ENCODE results near the gene SRPX. TPM values are rescaled to one million over a fixed set of nuclear protein-coding genes. Genes with fewer than 3 reads are reported as not detected.

The SRPX gene
- total RNA-seq, 4 donors from 2014 or later, result 64.0 to 165 (median 135) TPM

DNA sequence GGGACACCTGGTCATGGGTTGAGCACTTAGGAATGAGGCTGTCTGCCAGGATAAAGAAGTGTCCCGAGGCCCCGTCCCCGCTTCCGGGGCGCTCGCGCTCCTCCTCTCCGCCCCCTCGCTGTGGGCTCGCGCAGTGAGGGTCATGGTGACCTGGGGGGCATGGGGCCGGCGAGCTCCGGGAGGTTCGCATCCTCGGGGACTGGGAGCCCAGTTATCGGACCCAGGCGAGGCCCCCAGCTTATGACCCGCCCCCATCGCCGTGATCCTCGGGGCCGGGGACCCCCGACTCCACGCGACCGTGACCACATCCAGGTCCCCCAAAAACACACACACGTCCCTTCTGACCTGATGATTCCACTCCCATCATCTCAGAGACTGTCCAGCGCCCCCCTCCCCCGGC lies 35.3 kb upstream of the SRPX start:
- no peak for DNase-seq (ENCODE audit: low spot score in 2 of 2)
- Histone ChIP-seq H3K27me3 (no peaks in the 10 kb centered on the region), H3K36me3 (no peaks in the 10 kb centered on the region), H3K4me1 (no peaks in the 10 kb centered on the region), H3K27ac (no peak overlapping the region), H3K9me3 (no peaks in the 10 kb centered on the region), H3K4me3 (no peak overlapping the region)
- TF ChIP-seq, protein P1, sequence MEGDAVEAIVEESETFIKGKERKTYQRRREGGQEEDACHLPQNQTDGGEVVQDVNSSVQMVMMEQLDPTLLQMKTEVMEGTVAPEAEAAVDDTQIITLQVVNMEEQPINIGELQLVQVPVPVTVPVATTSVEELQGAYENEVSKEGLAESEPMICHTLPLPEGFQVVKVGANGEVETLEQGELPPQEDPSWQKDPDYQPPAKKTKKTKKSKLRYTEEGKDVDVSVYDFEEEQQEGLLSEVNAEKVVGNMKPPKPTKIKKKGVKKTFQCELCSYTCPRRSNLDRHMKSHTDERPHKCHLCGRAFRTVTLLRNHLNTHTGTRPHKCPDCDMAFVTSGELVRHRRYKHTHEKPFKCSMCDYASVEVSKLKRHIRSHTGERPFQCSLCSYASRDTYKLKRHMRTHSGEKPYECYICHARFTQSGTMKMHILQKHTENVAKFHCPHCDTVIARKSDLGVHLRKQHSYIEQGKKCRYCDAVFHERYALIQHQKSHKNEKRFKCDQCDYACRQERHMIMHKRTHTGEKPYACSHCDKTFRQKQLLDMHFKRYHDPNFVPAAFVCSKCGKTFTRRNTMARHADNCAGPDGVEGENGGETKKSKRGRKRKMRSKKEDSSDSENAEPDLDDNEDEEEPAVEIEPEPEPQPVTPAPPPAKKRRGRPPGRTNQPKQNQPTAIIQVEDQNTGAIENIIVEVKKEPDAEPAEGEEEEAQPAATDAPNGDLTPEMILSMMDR (IDR thresholded peaks at IDR 0.05), result no peak
- TF ChIP-seq POLR2A (IDR thresholded peaks at IDR 0.05) (no peak), EP300 (IDR thresholded peaks at IDR 0.05) (no peak)
- WGBS, 2 donors, result 88 to 90% methylated on average over 3 to 30 of the region's 30 CpGs

DNA sequence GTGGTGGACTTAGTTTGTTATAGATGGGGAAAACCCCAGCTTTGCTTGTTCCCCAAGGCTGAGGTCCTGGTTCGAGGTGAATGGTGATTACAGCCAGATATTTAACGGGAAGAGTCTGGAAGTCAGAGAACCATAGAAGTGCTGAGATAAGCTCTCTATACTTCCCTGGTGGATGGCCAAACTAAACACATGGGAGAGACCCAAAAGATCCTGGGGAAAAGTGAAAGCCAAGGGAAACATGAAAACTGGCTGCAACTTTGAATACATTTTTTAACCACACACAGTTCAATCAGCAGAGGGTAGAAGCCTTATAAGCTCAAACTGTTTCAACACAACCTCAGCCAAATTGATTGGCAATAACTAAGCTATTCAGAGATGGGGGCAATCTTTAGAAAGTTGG lies 29.3 kb upstream of the SRPX start:
- DNase-seq (ENCODE audit: low spot score in 2 of 2), result no peak
- TF ChIP-seq POLR2A (IDR thresholded peaks at IDR 0.05) (no peak), EP300 (IDR thresholded peaks at IDR 0.05) (no peak)
- TF ChIP-seq, protein P1 (IDR thresholded peaks at IDR 0.05), result no peak
- H3K4me1 ChIP-seq, result no peaks in the 10 kb centered on the region
- H3K4me3 ChIP-seq, result no peak overlapping the region
- H3K36me3 ChIP-seq, result no peaks in the 10 kb centered on the region
- H3K27ac ChIP-seq, result no peak overlapping the region
- peaks cover 0 to 3% of the 10 kb centered on the region in 2 donors for H3K27me3 ChIP-seq
- H3K9me3 ChIP-seq, result no peaks in the 10 kb centered on the region
- 38 to 75% methylated on average over 2 of the region's 2 CpGs for WGBS, 2 donors

DNA sequence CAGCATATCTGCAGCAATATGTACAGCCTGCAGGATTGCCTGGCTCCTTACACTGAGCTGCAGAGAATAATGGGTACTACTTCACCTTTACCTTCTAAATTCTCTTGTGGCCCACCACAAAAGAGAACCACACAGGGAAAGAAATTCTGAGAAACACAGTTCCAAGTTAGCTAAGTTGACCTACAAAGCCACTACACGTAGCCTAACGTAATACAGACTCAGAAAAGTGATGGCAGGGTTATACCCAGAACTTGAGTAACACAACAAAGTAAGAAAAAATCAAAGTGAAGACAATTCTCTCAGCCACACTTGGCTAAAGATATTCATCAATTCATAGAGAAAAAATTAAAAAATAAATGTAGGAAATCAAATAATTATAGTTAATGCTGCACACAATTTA lies 26.4 kb upstream of the SRPX start:
- WGBS, 2 donors, result 81 to 97% methylated on average over 2 of the region's 2 CpGs
- Histone ChIP-seq H3K4me3 (no peak overlapping the region), H3K27me3 (peaks cover 0 to 3% of the 10 kb centered on the region in 2 donors), H3K9me3 (no peaks in the 10 kb centered on the region), H3K27ac (no peak overlapping the region), H3K4me1 (no peaks in the 10 kb centered on the region), H3K36me3 (no peaks in the 10 kb centered on the region)
- TF ChIP-seq POLR2A (IDR thresholded peaks at IDR 0.05) (no peak), EP300 (IDR thresholded peaks at IDR 0.05) (no peak)
- TF ChIP-seq, protein P1 (IDR thresholded peaks at IDR 0.05), result no peak
- DNase-seq (ENCODE audit: low spot score in 2 of 2), result no peak

DNA sequence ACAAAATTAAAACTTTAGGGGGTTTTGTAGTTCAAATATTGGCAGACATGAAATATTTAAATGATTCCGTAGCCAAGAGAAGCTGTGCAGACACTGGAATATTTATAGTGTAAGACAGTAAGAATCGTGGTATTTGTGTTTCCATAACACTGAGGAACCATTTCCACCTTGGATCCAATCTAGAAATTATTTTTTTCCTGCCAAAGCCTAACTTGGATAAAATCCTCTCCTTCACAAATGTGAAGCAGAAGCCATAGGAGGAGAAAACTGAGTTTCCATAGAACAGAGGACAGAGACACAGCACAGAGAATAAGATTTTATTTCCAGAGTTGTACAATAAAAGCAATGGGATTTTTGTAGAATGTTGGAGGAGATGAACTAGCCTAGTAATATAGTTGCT lies 19.9 kb upstream of the SRPX start:
- TF ChIP-seq EP300 (IDR thresholded peaks at IDR 0.05), result no peak
- TF ChIP-seq POLR2A (IDR thresholded peaks at IDR 0.05), result no peak
- TF ChIP-seq, protein P1 (IDR thresholded peaks at IDR 0.05), result no peak
- Histone ChIP-seq H3K4me3 (no peak overlapping the region), H3K27ac (no peak overlapping the region), H3K4me1 (no peaks in the 10 kb centered on the region), H3K9me3 (no peaks in the 10 kb centered on the region), H3K27me3 (no peaks in the 10 kb centered on the region), H3K36me3 (no peaks in the 10 kb centered on the region)
- DNase-seq (ENCODE audit: low spot score in 2 of 2), result no peak
- WGBS, 2 donors, result 63 to 68% methylated on average over 2 of the region's 2 CpGs

DNA sequence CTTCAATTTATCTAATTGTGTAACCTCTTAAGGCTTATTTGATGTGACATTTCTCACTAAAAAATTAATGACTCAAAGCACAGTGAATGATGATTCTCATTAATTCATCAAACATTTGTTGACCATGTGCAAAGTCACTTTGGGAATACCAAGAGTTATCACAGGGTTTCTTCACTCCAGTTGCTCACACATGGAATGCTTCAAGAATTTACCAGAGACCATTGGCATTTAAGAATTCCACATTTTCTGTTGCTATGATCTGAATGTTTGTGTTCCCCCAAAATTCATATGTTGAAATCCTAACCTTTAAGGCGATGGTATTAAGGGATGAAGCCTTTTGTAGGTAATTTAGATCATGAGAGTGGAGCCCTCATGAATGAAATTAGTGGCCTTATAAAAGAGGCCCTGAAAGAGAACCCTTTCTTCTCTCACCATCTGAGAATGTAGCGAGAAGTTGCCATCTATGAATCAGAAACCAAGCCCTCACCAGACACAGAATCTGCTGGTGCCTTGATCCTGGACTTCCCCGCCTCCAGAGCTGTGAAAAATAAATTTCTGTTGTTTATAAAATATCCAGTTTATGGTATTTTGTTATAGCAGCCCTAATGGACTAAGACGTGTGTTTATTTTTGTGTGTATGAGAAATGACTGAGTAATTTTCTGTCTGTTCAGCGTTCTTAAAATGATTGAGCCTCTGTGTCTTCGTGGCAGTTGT lies 16.4 kb upstream of the SRPX start:
- H3K36me3 ChIP-seq, result no peaks in the 10 kb centered on the region
- H3K27ac ChIP-seq, result no peak overlapping the region
- no peak overlapping the region for H3K4me3 ChIP-seq
- H3K27me3 ChIP-seq, result no peaks in the 10 kb centered on the region
- peaks cover 0 to 19% (median 0%) of the 10 kb centered on the region in 4 donors for H3K4me1 ChIP-seq
- DNase-seq (ENCODE audit: low spot score in 2 of 2), result no peak
- TF ChIP-seq POLR2A (IDR thresholded peaks at IDR 0.05), result no peak
- TF ChIP-seq, protein P1 (IDR thresholded peaks at IDR 0.05), result no peak
- no peaks in the 10 kb centered on the region for H3K9me3 ChIP-seq
- WGBS, 2 donors, result 85 to 91% methylated on average over 5 to 6 of the region's 6 CpGs

All from tibial nerve (tissue), 4 donors.